Natural killer cell (primary cell): Measurements from ENCODE around the gene SSTR3. TPM values are rescaled to one million over a fixed set of nuclear protein-coding genes. Genes with fewer than 3 reads are reported as not detected.

ENCODE experiments used
- ATAC-seq, 3 donors: fragments of 150-1000 bp in 2 of 3; fragments of 200-7000 bp in 1 of 3; cut with Tn5 transposase; 1 replicate in 1 of 3; 2 replicates in 2 of 3; pipeline ENCODE4 v1.10.0; 2021; ENCODE audit warnings: mild to moderate bottlenecking in 2 of 3, moderate library complexity in 2 of 3
- DNase-seq, 2 donors: peaks; one replicate each; pipeline versions ENCODE4 v3.0.0 to v3.0.0-alpha.2; 2013 to 2021; ENCODE audit warnings: mixed read lengths in 1 of 2
- H3K27ac ChIP-seq: one replicate; pipeline ENCODE4 v1.5.1; 2013; ENCODE audit warnings: mild to moderate bottlenecking, low read length
- H3K27me3 ChIP-seq: one replicate; pipeline ENCODE4 v1.6.1; 2013; ENCODE audit warnings: low read length; ENCODE audit not compliant: control insufficient read depth, insufficient read depth
- H3K36me3 ChIP-seq: one replicate; pipeline ENCODE4 v1.6.1; 2013; ENCODE audit warnings: low read length; ENCODE audit not compliant: control insufficient read depth, insufficient read depth
- H3K4me1 ChIP-seq: one replicate; pipeline ENCODE4 v1.6.1; 2013; ENCODE audit warnings: low read length; ENCODE audit not compliant: control insufficient read depth, insufficient read depth
- H3K4me3 ChIP-seq: one replicate; pipeline ENCODE4 v1.5.1; 2013; ENCODE audit warnings: low read length
- H3K9me3 ChIP-seq: one replicate; pipeline ENCODE4 v1.6.1; 2013; ENCODE audit warnings: low read length; ENCODE audit not compliant: control insufficient read depth, insufficient read depth
- H3K27ac Mint-ChIP-seq, 2 donors: one replicate each; pipeline ENCODE4 v1.8.0; 2022; ENCODE audit warnings: mild to moderate bottlenecking in 2 of 2, mixed read lengths in 2 of 2, moderate library complexity in 1 of 2
- H3K27me3 Mint-ChIP-seq, 2 donors: one replicate each; pipeline ENCODE4 v1.8.0; 2022; ENCODE audit warnings: low read depth in 2 of 2, mixed read lengths in 2 of 2
- H3K36me3 Mint-ChIP-seq: one replicate; pipeline ENCODE4 v1.8.0; 2022; ENCODE audit warnings: mixed read lengths
- H3K4me1 Mint-ChIP-seq, 2 donors: one replicate each; pipeline ENCODE4 v1.8.0; 2022; ENCODE audit warnings: mixed read lengths in 2 of 2
- H3K4me3 Mint-ChIP-seq: one replicate; pipeline ENCODE4 v1.8.0; 2022; ENCODE audit warnings: mild to moderate bottlenecking, moderate library complexity, mixed read lengths
- H3K9me3 Mint-ChIP-seq, 2 donors: one replicate each; pipeline ENCODE4 v1.8.0; 2022; ENCODE audit warnings: mixed read lengths in 2 of 2
- WGBS: methylation state at CpG from one replicate; pipeline ENCODE4 v1.1.7; 2013; ENCODE audit warnings: missing lambda C conversion rate; ENCODE audit not compliant: insufficient coverage; 5-methylcytosine and 5-hydroxymethylcytosine counted together
- intact Hi-C: fragments of 100-400 bp; cut with micrococcal nuclease; formaldehyde crosslinking; loops from one replicate; pipeline ENCODE4 v1.14.2; 2022
- total RNA-seq, 4 donors: library from RNA; stranded (reverse); fragments of 120-200 nt in 1 of 4; gene quantifications; one replicate each; pipeline versions ENCODE4 v1.2.3 to v1.2.4, GENCODE V29; 2013 to 2022
- TF ChIP-seq, protein P1 (sequence below): fragments of 200-600 bp; IDR thresholded peaks from one replicate; pipeline ENCODE4 v1.8.0; 2022; ENCODE audit warnings: antibody characterized with exemption

SSTR3 gene
- total RNA-seq, 3 donors from 2014 or later (not counting 1 experiment from before 2014, with no cell fraction given), result 0.20 to 0.64 (median 0.23) TPM

DNA sequence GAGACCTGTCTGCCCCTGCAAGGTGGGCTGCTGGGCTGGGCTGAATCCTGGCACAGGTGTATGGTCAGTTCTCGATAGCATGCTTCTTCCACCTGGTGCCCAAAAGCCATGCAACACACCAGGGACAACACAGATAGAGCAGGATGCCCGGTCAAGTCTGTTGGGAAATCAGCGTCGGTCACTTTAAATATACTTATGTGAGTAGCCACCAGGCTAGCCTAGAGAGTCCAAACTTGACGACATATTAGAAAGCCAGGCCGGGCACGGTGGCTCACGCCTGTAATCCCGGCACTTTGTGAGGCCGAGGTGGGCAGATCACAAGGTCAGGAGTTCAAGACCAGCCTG, 33.2 kb downstream of the SSTR3 start:
- peaks cover 0 to 4% of the 10 kb centered on the region in 2 donors for H3K27me3 Mint-ChIP-seq
- H3K27ac ChIP-seq, result no peak overlapping the region
- H3K9me3 ChIP-seq, result no peaks in the 10 kb centered on the region
- no peak overlapping the region for H3K4me3 Mint-ChIP-seq
- ATAC-seq, result no peak
- H3K36me3 Mint-ChIP-seq, result no peaks in the 10 kb centered on the region
- H3K4me3 ChIP-seq, result no peak overlapping the region
- intact Hi-C loops, result no loop called here
- TF ChIP-seq, protein P1, sequence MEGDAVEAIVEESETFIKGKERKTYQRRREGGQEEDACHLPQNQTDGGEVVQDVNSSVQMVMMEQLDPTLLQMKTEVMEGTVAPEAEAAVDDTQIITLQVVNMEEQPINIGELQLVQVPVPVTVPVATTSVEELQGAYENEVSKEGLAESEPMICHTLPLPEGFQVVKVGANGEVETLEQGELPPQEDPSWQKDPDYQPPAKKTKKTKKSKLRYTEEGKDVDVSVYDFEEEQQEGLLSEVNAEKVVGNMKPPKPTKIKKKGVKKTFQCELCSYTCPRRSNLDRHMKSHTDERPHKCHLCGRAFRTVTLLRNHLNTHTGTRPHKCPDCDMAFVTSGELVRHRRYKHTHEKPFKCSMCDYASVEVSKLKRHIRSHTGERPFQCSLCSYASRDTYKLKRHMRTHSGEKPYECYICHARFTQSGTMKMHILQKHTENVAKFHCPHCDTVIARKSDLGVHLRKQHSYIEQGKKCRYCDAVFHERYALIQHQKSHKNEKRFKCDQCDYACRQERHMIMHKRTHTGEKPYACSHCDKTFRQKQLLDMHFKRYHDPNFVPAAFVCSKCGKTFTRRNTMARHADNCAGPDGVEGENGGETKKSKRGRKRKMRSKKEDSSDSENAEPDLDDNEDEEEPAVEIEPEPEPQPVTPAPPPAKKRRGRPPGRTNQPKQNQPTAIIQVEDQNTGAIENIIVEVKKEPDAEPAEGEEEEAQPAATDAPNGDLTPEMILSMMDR, result no peak
- H3K4me1 ChIP-seq, result peaks cover 54% of the 10 kb centered on the region
- no peaks in the 10 kb centered on the region for H3K9me3 Mint-ChIP-seq
- no peak for DNase-seq
- H3K27me3 ChIP-seq, result no peaks in the 10 kb centered on the region
- H3K27ac Mint-ChIP-seq, result no peak overlapping the region
- peaks cover 27 to 43% of the 10 kb centered on the region in 2 donors for H3K4me1 Mint-ChIP-seq
- 97% methylated on average over 10 of the region's 10 CpGs for WGBS
- no peaks in the 10 kb centered on the region for H3K36me3 ChIP-seq

- peaks cover 0 to 4% of the 10 kb centered on the region in 2 donors for H3K27me3 Mint-ChIP-seq
- 86% methylated on average over 17 of the region's 17 CpGs for WGBS
- ATAC-seq, result no peak
- intact Hi-C loops, result no loop called here
- TF ChIP-seq, protein P1, result no peak
- DNase-seq, result no peak
- H3K4me1 Mint-ChIP-seq, result peaks cover 25 to 39% of the 10 kb centered on the region in 2 donors
- Histone ChIP-seq H3K4me3 (no peak overlapping the region), H3K27ac (no peak overlapping the region), H3K36me3 (no peaks in the 10 kb centered on the region), H3K4me1 (peaks cover 48% of the 10 kb centered on the region), H3K27me3 (no peaks in the 10 kb centered on the region), H3K9me3 (no peaks in the 10 kb centered on the region)
- H3K36me3 Mint-ChIP-seq, result no peaks in the 10 kb centered on the region
- no peaks in the 10 kb centered on the region for H3K9me3 Mint-ChIP-seq
- no peak overlapping the region for H3K27ac Mint-ChIP-seq
- no peak overlapping the region for H3K4me3 Mint-ChIP-seq
These were observed 33.7 kb downstream of the SSTR3 start for GRCh38 chr22:37178350-37179125.

DNA sequence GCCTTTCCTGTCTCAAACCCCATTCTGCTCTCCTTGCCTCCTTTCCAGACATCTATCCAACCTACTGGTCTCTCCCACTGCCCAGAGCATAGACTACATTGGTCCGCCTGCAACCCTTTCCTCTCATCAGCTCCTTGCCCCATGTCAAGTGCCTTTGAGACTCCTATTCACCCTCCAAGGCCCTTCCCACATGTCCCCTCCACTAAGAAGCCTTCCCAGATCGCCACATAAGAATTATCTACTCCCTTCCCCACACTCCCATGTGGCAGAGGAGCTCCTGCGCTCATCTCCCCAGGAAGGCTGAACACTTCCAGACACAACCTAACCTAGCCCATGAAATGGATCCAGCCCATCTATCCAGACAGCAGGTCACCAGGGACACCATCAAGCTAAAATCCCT, 34.5 kb downstream of the SSTR3 start:
- ATAC-seq (no peak), DNase-seq (no peak)
- Histone ChIP-seq H3K36me3 (no peaks in the 10 kb centered on the region), H3K27me3 (no peaks in the 10 kb centered on the region), H3K4me3 (no peak overlapping the region), H3K27ac (no peak overlapping the region), H3K9me3 (no peaks in the 10 kb centered on the region), H3K4me1 (peaks cover 40% of the 10 kb centered on the region)
- Mint-ChIP-seq H3K9me3 (no peaks in the 10 kb centered on the region), H3K4me1 (peaks cover 21 to 34% of the 10 kb centered on the region in 2 donors), H3K27ac (peak overlapping the region in 1 of 2 donors; percentile 88), H3K4me3 (no peak overlapping the region), H3K27me3 (peaks cover 0 to 4% of the 10 kb centered on the region in 2 donors), H3K36me3 (no peaks in the 10 kb centered on the region)
- TF ChIP-seq, protein P1, result no peak
- 89% methylated on average over 3 of the region's 3 CpGs for WGBS
- intact Hi-C loops, result no loop called here

GRCh38 chr22:37177221-37177620, 35.1 kb downstream of the SSTR3 start:
- Mint-ChIP-seq H3K27me3 (peaks cover 0 to 4% of the 10 kb centered on the region in 2 donors), H3K9me3 (no peaks in the 10 kb centered on the region), H3K4me3 (no peak overlapping the region), H3K27ac (peak overlapping the region in 1 of 2 donors; percentile 88), H3K4me1 (peaks cover 21 to 34% of the 10 kb centered on the region in 2 donors), H3K36me3 (no peaks in the 10 kb centered on the region)
- Histone ChIP-seq H3K36me3 (no peaks in the 10 kb centered on the region), H3K27me3 (no peaks in the 10 kb centered on the region), H3K9me3 (no peaks in the 10 kb centered on the region), H3K4me3 (no peak overlapping the region), H3K4me1 (peaks cover 37% of the 10 kb centered on the region), H3K27ac (no peak overlapping the region)
- no peak for DNase-seq
- no peak for ATAC-seq
- intact Hi-C loops, result no loop called here
- WGBS, result 72% methylated on average over 5 of the region's 5 CpGs
- TF ChIP-seq, protein P1, result no peak
